Measurements from ENCODE around the gene MCUR1.
"Not testable (repeated sequence)": the region's sequence is repeated elsewhere in the genome, so short reads cannot be mapped to it uniquely, and the experiment has no call there.

The MCUR1 gene

DNA sequence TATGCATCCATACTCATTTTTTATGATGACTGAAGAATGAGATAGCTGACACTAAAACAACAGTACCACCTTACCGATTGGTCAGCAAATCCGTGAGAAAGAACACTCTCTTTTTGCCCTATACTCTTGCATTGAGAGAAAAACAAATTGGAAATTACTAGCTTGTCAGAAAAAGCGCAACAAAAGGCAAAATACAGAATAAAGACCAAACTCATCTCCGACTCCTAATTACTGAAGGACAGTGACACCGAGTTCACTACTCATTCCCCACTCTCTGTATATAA lies 2.1 kb downstream of the MCUR1 start:
- Mint-ChIP-seq H3K9me3 (no peaks in the 10 kb centered on the region), H3K27me3 (no peaks in the 10 kb centered on the region), H3K27ac (no peak overlapping the region), H3K36me3 (ENCODE audit: low read depth) (peaks cover 14% of the 10 kb centered on the region), H3K4me3 (peak overlapping the region; percentile 16), H3K4me1 (peaks cover 33% of the 10 kb centered on the region)
- ATAC-seq (no peak), DNase-seq (no peak)

DNA sequence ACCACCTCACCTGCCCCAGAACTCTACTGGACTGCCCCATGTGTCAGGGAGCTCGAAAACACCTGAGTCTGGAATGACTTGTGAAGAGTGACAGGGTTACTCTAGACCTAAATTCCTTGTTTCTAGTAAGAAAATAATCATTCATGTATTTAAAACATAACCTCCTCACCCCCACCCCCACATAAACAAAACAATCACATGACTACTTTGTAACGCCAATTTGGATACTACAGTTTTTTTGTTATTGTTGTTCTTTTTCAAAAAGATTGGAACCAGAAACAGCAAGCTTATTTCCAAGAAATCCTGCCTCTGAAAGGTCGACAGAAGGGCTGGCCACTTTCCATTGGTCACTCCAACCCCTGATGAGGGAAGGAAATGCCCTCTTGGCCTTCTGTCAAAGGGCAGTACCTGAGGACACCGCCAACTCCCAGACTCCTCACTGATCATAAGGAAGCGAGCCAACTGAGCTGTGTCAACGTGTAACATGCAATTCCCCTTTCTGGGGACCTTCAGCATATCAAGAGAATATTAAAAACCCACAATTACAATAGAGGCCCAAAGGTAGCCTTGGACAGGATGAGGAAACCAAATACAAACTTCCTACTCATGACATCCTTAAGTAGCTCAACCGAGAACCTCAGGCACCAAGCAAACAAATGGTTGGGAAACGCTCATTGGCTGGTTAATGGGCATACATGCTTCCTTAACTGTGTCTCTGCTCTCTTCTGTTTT lies 2.6 kb downstream of the MCUR1 start:
- no peak overlapping the region for H3K27ac Mint-ChIP-seq
- peak overlapping the region; percentile 16 for H3K4me3 Mint-ChIP-seq
- no peaks in the 10 kb centered on the region for H3K9me3 Mint-ChIP-seq
- no peaks in the 10 kb centered on the region for H3K27me3 Mint-ChIP-seq
- peaks cover 33% of the 10 kb centered on the region for H3K4me1 Mint-ChIP-seq
- no peak for DNase-seq
- H3K36me3 Mint-ChIP-seq (ENCODE audit: low read depth), result peaks cover 16% of the 10 kb centered on the region
- ATAC-seq, result no peak

DNA sequence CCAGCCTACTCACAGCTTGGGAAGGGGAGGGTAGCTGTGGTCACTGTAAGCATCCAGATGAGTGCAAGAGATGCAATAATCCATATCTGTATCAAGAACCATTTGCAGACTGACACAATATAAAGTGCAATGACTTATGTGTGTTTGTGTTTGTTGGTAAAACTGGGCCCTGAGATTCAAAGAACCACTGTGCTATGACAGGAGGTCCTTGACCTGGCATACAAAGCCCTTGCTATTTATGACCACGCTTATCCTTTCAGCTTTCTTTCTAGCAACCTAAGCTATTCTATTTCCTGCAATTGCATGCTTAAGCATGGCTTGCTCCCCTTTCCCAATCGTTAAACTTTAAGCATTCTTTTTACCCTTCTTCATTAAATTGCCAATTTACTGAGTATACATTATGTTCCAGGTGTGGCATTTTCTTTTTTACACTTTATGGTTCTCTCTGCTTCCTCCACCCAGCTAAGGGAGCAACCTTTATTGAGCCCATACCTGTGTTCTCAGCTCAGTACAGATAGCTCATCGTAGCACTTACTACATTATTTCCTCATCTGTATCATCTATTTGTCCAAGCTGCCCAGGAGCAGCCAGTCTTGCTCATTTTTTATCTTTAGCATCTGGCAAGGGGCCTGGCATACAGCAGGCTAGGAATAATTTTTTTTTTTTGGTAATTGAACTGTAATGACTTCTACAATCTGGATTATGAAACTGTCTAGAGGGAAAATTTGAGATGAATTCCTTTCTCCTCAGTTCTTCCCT lies 3.5 kb downstream of the MCUR1 start:
- peaks cover 30% of the 10 kb centered on the region for H3K4me1 Mint-ChIP-seq
- DNase-seq (no peak), ATAC-seq (no peak)
- no peaks in the 10 kb centered on the region for H3K9me3 Mint-ChIP-seq
- no peaks in the 10 kb centered on the region for H3K27me3 Mint-ChIP-seq
- H3K27ac Mint-ChIP-seq, result no peak overlapping the region
- no peak overlapping the region for H3K4me3 Mint-ChIP-seq
- peaks cover 20% of the 10 kb centered on the region for H3K36me3 Mint-ChIP-seq (ENCODE audit: low read depth)

DNA sequence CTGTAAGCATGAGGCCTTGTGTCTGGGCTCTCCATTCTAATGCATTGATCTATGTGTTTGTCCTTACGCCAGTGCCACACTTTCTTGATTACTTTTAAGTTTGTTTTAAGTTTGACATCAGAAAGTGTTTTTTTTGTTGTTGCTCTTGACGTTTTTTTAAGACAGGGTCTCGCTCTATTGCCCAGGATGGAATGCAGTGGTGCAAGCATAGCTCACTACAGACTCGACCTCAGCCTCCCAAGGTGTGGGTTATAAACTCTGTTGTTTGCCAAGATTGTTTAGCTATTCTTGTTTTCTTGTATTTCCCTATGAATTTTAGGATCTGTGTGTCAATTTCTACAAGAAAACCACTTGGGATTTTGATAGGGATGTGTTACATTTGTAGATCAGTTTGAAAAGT lies 5.6 kb downstream of the MCUR1 start:
- Mint-ChIP-seq H3K27me3 (no peaks in the 10 kb centered on the region), H3K9me3 (no peaks in the 10 kb centered on the region), H3K4me3 (no peak overlapping the region), H3K4me1 (peaks cover 20% of the 10 kb centered on the region), H3K27ac (no peak overlapping the region), H3K36me3 (ENCODE audit: low read depth) (peaks cover 27% of the 10 kb centered on the region)
- DNase-seq, result no peak
- ATAC-seq, result no peak

DNA sequence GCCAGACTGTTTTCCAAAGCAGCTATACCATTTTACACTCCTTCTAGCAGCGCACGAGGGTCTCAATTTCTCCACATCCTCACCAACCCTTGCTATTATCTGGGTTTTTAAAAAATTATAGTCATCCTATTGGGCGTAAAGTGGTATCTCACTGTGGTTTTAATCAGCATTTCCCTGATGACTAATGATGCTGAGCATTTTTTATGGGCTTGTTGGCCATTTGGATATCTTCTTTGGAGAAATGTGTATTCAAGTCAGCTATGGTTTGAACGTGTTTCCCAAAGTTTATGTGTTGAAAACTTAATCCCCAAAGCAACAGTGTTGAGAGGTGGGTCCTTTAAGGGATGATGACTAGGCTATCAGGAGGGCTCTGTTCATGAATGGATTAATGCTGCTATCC lies 6.7 kb downstream of the MCUR1 start:
- H3K27me3 Mint-ChIP-seq, result no peaks in the 10 kb centered on the region
- H3K36me3 Mint-ChIP-seq (ENCODE audit: low read depth), result peaks cover 33% of the 10 kb centered on the region
- H3K27ac Mint-ChIP-seq, result no peak overlapping the region
- H3K9me3 Mint-ChIP-seq, result no peaks in the 10 kb centered on the region
- ATAC-seq, result no peak
- no peak overlapping the region for H3K4me3 Mint-ChIP-seq
- peaks cover 15% of the 10 kb centered on the region for H3K4me1 Mint-ChIP-seq
- no peak for DNase-seq

DNA sequence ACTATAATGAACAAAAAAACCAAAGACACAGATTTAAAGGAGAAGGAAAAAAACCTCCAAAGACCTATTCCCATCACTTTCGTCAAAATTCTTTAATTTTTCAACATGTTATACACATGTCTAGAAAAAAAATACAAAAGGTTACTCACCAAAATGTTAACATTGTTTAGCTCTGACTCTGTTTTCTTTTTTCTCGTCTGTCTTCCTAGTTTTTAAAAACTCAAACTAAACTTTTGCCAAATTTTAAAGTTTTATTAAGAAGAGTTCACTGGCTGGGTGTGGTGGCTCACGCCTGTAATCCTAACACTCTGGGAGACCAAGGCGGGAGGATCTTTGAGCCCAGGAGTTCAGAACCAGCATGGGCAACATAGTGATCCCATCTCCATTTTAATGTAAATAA lies 10.8 kb downstream of the MCUR1 start:
- no peaks in the 10 kb centered on the region for H3K9me3 Mint-ChIP-seq
- DNase-seq (no peak), ATAC-seq (no peak)
- H3K27ac Mint-ChIP-seq, result no peak overlapping the region
- peaks cover 36% of the 10 kb centered on the region for H3K36me3 Mint-ChIP-seq (ENCODE audit: low read depth)
- no peaks in the 10 kb centered on the region for H3K27me3 Mint-ChIP-seq
- no peaks in the 10 kb centered on the region for H3K4me1 Mint-ChIP-seq
- no peak overlapping the region for H3K4me3 Mint-ChIP-seq

DNA sequence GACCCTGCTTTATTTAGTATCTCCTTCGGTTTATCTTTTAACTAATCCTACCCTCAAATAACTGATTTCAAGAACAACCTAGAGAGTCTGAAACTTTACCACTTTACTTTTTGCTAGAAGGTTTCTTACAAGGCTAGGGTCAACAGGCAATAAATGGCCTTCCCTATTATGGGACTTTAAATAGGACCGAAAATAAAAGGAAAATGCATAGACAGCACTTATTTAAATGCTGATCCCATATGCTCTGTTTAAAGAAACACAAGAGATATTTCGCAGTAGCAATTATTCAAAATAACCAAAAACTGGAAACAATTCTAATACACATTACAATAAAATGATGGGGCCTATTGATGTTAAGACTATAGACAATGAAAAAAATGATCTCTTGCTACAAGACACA lies 13.7 kb downstream of the MCUR1 start:
- ATAC-seq (no peak), DNase-seq (no peak)
- no peak overlapping the region for H3K27ac Mint-ChIP-seq
- no peak overlapping the region for H3K4me3 Mint-ChIP-seq
- H3K27me3 Mint-ChIP-seq, result no peaks in the 10 kb centered on the region
- H3K4me1 Mint-ChIP-seq, result no peaks in the 10 kb centered on the region
- no peaks in the 10 kb centered on the region for H3K9me3 Mint-ChIP-seq
- peaks cover 23% of the 10 kb centered on the region for H3K36me3 Mint-ChIP-seq (ENCODE audit: low read depth)

DNA sequence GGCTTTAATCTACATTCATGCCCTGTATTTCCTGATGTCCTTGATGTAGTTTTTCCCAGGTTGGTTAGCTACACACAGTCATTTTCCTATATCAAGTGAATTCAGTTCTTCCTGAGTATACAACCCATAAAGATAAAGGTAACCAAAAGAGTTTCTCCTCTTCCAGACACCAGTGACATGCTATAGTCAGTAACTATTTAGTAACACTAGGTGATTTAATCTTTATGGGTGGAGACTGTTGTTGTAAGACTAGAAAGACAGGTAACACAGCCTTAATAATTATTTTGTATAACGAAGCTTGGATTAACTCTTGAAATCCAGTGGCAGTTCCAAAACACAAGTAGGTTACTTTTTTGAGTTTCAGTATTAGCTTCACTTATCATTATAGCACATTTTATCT lies 17.6 kb downstream of the MCUR1 start:
- no peak overlapping the region for H3K4me3 Mint-ChIP-seq
- H3K36me3 Mint-ChIP-seq (ENCODE audit: low read depth), result peaks cover 31% of the 10 kb centered on the region
- no peaks in the 10 kb centered on the region for H3K27me3 Mint-ChIP-seq
- H3K9me3 Mint-ChIP-seq, result no peaks in the 10 kb centered on the region
- no peak overlapping the region for H3K27ac Mint-ChIP-seq
- no peak for ATAC-seq
- no peak for DNase-seq
- peaks cover 17% of the 10 kb centered on the region for H3K4me1 Mint-ChIP-seq

DNA sequence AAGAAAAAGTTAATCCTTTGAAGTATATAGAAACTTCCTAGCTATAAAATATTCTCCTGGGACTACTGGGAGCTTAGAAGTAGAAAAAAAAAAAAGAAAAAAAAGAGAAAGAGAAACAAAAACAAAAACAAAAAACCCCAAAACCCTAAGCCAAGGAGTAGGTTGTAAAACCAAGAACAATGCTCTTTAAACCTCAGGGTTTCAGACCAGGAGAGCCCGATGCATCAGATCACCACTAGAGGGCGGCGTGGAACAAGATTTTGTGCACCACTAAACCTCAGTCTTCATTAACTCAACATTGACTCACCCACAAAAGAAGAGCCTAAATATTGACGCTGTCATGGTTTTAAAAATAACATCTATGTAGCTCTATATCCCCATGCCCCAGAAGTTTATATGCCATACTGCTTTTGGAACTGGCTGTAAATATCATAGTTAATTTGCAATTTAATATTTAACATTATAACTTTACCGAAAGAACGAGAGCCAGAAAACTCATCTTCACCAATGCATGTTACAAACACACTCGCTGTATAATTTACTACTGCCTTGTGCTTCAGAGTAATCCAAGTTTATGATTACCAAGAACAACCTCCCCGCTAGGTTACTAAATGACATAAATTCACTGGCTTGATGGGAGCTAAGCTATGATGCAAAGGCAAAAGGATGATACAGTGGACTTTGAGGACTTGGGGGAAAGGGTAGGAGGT lies 19.2 kb downstream of the MCUR1 start:
- H3K27ac Mint-ChIP-seq, result peak overlapping the region; percentile 39
- no peaks in the 10 kb centered on the region for H3K9me3 Mint-ChIP-seq
- no peak overlapping the region for H3K4me3 Mint-ChIP-seq
- DNase-seq (peak; percentile 88), ATAC-seq (peak; percentile 92)
- H3K27me3 Mint-ChIP-seq, result no peaks in the 10 kb centered on the region
- H3K36me3 Mint-ChIP-seq (ENCODE audit: low read depth), result peaks cover 28% of the 10 kb centered on the region
- H3K4me1 Mint-ChIP-seq, result peaks cover 17% of the 10 kb centered on the region

DNA sequence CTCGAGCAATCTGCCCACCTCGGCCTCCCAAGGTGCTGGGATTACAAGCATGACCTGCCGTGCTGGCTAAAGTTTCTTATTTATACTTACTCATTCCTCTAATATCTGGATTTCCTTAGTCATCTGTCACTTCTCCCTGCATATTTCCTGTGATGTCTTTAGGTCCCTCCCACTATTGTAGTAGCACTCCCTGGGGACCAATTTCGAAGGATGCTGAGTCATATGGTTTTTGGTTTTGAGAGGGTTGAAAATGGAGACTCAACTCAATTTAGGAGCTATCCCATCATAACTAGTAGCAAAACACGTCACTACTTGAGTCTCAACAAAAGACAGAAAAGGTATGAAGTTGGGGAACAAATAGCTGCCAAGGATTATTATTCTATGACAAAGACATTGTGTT lies 20.2 kb downstream of the MCUR1 start:
- H3K9me3 Mint-ChIP-seq, result no peaks in the 10 kb centered on the region
- no peak overlapping the region for H3K27ac Mint-ChIP-seq
- H3K36me3 Mint-ChIP-seq (ENCODE audit: low read depth), result peaks cover 37% of the 10 kb centered on the region
- DNase-seq (no peak), ATAC-seq (peak; percentile 47)
- peaks cover 23% of the 10 kb centered on the region for H3K4me1 Mint-ChIP-seq
- no peaks in the 10 kb centered on the region for H3K27me3 Mint-ChIP-seq
- H3K4me3 Mint-ChIP-seq, result no peak overlapping the region

DNA sequence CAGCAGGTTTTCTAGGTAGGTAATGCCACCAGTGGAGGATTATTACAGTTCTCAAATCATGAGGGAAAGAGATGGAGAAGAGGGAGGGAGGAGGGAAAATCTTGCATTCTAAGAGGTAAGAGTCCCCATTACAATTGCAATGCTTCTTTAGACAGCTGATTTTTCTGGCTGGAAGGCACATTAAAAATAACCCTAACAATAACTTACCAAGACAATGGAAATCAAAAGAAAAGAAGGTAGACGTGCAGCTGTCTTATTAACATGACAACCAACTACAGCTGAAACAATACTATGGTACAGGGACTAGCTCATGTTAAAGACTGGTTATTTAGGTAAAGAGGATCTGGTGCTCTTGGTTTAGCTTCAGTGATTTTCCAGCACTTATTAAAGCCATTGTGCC lies 24.6 kb downstream of the MCUR1 start:
- Mint-ChIP-seq H3K9me3 (no peaks in the 10 kb centered on the region), H3K27ac (no peak overlapping the region), H3K4me1 (peaks cover 49% of the 10 kb centered on the region), H3K27me3 (no peaks in the 10 kb centered on the region), H3K4me3 (no peak overlapping the region), H3K36me3 (ENCODE audit: low read depth) (peaks cover 53% of the 10 kb centered on the region)
- no peak for DNase-seq
- no peak for ATAC-seq

DNA sequence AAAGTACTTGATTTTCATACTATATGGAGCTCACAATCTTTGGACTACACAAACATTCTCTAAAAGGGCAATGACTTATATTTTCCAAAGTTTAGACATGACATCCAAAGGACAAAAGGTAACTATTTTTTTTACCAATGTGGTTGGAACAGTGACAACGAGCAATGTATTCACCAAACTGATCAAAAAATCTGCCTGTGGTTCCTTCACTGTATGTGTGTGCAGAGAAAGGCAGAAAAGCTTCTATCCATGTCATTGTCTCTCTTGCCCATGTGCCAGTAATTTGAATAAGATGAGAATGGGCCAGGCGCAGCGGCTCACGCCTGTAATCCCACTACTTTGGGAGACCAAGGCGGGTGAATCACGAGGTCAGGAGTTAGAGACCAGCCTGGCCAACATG lies 25.5 kb downstream of the MCUR1 start:
- peak; percentile 92 for ATAC-seq
- H3K4me1 Mint-ChIP-seq, result peaks cover 39% of the 10 kb centered on the region
- no peaks in the 10 kb centered on the region for H3K27me3 Mint-ChIP-seq
- peaks cover 48% of the 10 kb centered on the region for H3K36me3 Mint-ChIP-seq (ENCODE audit: low read depth)
- H3K27ac Mint-ChIP-seq, result peak overlapping the region; percentile 85
- H3K9me3 Mint-ChIP-seq, result no peaks in the 10 kb centered on the region
- DNase-seq, result peak; percentile 21
- H3K4me3 Mint-ChIP-seq, result no peak overlapping the region

DNA sequence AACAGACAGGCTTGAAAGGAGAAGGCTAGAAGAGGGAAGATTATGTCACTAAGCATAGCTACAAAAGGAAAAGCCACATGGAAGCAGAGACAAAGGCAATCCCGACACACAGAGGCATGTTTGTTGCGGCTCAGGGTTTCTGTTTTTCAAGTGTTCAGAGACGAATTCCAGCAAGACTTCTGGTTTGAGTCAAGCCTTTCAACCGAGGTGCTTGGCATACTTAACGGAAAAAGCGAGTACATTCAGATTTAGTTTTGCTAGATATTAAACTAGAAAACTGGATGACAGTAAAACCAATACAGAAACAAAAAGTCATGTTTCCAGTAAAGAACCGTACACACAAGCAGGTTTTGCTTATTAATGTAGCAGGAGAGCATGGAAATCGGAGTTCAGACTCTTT lies 27.2 kb downstream of the MCUR1 start:
- peak overlapping the region; percentile 38 for H3K4me3 Mint-ChIP-seq
- no peaks in the 10 kb centered on the region for H3K27me3 Mint-ChIP-seq
- peak; percentile 42 for ATAC-seq
- peaks cover 41% of the 10 kb centered on the region for H3K36me3 Mint-ChIP-seq (ENCODE audit: low read depth)
- H3K4me1 Mint-ChIP-seq, result peaks cover 37% of the 10 kb centered on the region
- no peak for DNase-seq
- H3K9me3 Mint-ChIP-seq, result no peaks in the 10 kb centered on the region
- H3K27ac Mint-ChIP-seq, result peak overlapping the region; percentile 85

DNA sequence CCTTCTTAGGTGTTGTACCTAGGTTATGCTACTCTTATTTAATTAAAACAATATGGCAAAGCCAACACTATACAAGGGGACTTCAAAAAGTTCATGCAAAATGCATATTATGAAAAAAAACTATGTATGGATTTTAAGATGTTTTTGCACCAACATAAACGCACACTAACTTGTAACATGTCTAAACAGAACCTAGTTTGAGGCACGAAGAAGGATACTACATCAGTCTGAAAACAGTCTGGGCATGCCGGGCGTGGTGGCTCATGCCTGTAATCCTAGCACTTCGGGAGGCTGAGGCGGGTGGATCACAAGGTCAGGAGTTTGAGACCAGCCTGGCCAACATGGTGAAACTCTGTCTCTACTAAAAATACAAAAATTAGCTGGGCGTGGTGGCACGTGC lies 34.2 kb downstream of the MCUR1 start:
- not testable (repeated sequence) for H3K9me3 Mint-ChIP-seq; H3K27me3 Mint-ChIP-seq; H3K36me3 Mint-ChIP-seq (ENCODE audit: low read depth); ATAC-seq; H3K27ac Mint-ChIP-seq; H3K4me1 Mint-ChIP-seq; H3K4me3 Mint-ChIP-seq; DNase-seq

DNA sequence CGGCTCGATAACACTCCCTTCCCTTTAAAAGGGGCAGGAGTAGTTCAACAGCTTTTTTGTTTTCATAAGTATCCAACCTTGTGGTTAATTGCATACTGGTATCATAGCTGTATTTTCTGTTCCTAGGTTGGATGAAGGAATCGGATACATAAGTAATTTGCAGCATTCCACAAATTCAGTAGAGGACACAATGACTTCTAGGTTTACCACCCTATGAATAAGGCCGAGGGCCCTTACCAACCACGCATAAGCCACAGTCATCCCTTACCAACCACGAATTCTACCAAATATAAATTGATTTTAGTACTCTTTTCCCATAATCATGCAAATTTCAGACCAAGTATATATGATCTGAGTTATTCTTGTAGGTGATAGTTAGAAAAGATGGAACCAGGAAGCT lies 36.3 kb downstream of the MCUR1 start:
- Mint-ChIP-seq H3K4me1 (no peaks in the 10 kb centered on the region), H3K4me3 (no peak overlapping the region), H3K27ac (no peak overlapping the region), H3K27me3 (no peaks in the 10 kb centered on the region), H3K9me3 (no peaks in the 10 kb centered on the region), H3K36me3 (ENCODE audit: low read depth) (no peaks in the 10 kb centered on the region)
- ATAC-seq (no peak), DNase-seq (no peak)
